Measurements from ENCODE around the gene THAP5.
"Not testable (repeated sequence)": the region's sequence is repeated elsewhere in the genome, so short reads cannot be mapped to it uniquely, and the experiment has no call there.

The THAP5 gene

GRCh38 chr7:108559253-108559652 lies 10.3 kb downstream of the THAP5 start:
- DNase-seq (ENCODE audit: low read depth): no peak
- no peak for TF ChIP-seq CTCF (IDR thresholded peaks at IDR 0.05; ENCODE audit: insufficient read depth, low read depth, low read length, missing control alignments)
- H3K4me3 ChIP-seq (ENCODE audit: low read depth, low read length): no peak overlapping the region

- TF ChIP-seq CTCF (IDR thresholded peaks at IDR 0.05; ENCODE audit: insufficient read depth, low read depth, low read length, missing control alignments): no peak
- no peak for DNase-seq (ENCODE audit: low read depth)
- no peak overlapping the region for H3K4me3 ChIP-seq (ENCODE audit: low read depth, low read length)
Observed at GRCh38 chr7:108557617-108558016, 11.9 kb downstream of the THAP5 start.

- no peak overlapping the region for H3K4me3 ChIP-seq (ENCODE audit: low read depth, low read length)
- TF ChIP-seq CTCF (IDR thresholded peaks at IDR 0.05; ENCODE audit: insufficient read depth, low read depth, low read length, missing control alignments): no peak
- DNase-seq (ENCODE audit: low read depth): no peak
Observed at GRCh38 chr7:108557191-108557590, 12.3 kb downstream of the THAP5 start.

- DNase-seq (ENCODE audit: low read depth); H3K4me3 ChIP-seq (ENCODE audit: low read depth, low read length): not testable (repeated sequence)
Observed at GRCh38 chr7:108556665-108557064, 12.8 kb downstream of the THAP5 start.

- not testable (repeated sequence) for H3K4me3 ChIP-seq (ENCODE audit: low read depth, low read length); DNase-seq (ENCODE audit: low read depth)
Observed at GRCh38 chr7:108548141-108548896, 21.2 kb downstream of the THAP5 start.

GRCh38 chr7:108541478-108541877 lies 28.0 kb downstream of the THAP5 start:
- H3K4me3 ChIP-seq (ENCODE audit: low read depth, low read length): no peak overlapping the region
- no peak for TF ChIP-seq CTCF (IDR thresholded peaks at IDR 0.05; ENCODE audit: insufficient read depth, low read depth, low read length, missing control alignments)
- no peak for DNase-seq (ENCODE audit: low read depth)

- DNase-seq (ENCODE audit: low read depth); H3K4me3 ChIP-seq (ENCODE audit: low read depth, low read length): not testable (repeated sequence)
Observed at GRCh38 chr7:108538685-108539084, 30.8 kb downstream of the THAP5 start.

GRCh38 chr7:108538236-108538635 lies 31.3 kb downstream of the THAP5 start:
- not testable (repeated sequence) for H3K4me3 ChIP-seq (ENCODE audit: low read depth, low read length); DNase-seq (ENCODE audit: low read depth)

- H3K4me3 ChIP-seq (ENCODE audit: low read depth, low read length): no peak overlapping the region
- no peak for DNase-seq (ENCODE audit: low read depth)
- TF ChIP-seq CTCF (IDR thresholded peaks at IDR 0.05; ENCODE audit: insufficient read depth, low read depth, low read length, missing control alignments): no peak
Observed at GRCh38 chr7:108537229-108537628, 32.3 kb downstream of the THAP5 start.
